ENCODE data around the gene LACTB.
"Not testable (repeated sequence)": the region's sequence is repeated elsewhere in the genome, so short reads cannot be mapped to it uniquely, and the experiment has no call there.

The LACTB gene

DNA sequence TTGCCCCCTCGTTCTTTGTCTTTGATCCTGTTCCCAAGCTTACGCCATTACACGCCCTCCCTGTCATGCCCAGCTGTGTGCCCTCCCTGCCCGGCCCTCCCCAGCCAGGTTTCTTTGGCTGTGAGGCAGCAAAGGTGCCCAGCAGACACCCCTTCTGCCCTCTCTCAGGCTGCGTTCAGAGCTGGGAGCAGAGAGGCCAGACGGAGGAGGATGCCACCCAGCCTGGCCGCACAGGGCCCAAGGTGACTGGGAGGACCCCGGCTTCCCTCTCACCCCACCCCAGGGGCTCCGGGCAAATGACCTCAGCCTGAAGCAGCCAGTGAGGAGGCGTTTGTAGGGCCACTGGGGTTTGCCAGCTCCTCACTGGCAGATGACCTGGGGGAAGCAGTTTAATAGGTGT is 30.8 kb upstream of the LACTB start:
- TF ChIP-seq, protein P1, sequence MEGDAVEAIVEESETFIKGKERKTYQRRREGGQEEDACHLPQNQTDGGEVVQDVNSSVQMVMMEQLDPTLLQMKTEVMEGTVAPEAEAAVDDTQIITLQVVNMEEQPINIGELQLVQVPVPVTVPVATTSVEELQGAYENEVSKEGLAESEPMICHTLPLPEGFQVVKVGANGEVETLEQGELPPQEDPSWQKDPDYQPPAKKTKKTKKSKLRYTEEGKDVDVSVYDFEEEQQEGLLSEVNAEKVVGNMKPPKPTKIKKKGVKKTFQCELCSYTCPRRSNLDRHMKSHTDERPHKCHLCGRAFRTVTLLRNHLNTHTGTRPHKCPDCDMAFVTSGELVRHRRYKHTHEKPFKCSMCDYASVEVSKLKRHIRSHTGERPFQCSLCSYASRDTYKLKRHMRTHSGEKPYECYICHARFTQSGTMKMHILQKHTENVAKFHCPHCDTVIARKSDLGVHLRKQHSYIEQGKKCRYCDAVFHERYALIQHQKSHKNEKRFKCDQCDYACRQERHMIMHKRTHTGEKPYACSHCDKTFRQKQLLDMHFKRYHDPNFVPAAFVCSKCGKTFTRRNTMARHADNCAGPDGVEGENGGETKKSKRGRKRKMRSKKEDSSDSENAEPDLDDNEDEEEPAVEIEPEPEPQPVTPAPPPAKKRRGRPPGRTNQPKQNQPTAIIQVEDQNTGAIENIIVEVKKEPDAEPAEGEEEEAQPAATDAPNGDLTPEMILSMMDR (IDR thresholded peaks at IDR 0.05; ENCODE audit: low read depth, low read length), result no peak

DNA sequence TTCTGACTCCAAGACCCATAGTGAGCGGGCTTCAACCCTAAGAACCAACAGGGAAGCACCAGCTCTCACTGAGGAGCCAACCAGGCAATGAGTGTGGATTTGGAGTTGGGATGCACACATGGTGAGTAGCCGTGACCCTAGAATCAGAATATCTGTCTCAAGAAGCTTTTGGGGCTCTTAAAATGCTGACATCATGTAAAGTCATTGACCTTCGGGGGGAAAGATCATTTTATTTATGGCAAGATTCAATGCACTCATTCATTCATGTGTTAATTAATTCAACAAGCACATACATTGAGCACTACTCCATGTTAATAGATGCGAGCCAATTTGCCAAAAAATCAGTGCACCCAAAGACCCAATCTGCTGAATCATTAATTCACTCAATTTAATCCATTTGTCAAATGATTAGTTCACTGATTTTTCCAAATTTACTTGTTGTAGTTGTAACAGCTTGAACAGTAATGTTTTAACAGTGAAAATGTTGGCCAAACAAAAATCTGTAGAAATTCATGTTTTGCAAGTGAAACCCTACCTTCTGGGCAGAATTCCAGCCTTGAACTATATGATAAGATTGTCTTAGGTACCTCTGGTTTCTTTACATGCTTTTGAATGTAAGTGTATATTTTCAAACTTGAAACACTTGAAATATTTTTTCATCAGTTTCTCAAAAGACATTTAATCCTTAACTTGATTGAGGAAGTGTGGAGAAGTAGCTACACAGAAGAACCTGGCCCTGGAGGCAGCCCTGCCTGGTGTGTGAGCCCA is 29.8 kb upstream of the LACTB start:
- no peak for DNase-seq (ENCODE audit: extremely low read depth, low read depth)
- TF ChIP-seq, protein P1 (IDR thresholded peaks at IDR 0.05; ENCODE audit: low read depth, low read length), result no peak

More for the DNA sequence above, 30.8 kb upstream of the LACTB start:
- no peak for DNase-seq (ENCODE audit: extremely low read depth, low read depth)

DNA sequence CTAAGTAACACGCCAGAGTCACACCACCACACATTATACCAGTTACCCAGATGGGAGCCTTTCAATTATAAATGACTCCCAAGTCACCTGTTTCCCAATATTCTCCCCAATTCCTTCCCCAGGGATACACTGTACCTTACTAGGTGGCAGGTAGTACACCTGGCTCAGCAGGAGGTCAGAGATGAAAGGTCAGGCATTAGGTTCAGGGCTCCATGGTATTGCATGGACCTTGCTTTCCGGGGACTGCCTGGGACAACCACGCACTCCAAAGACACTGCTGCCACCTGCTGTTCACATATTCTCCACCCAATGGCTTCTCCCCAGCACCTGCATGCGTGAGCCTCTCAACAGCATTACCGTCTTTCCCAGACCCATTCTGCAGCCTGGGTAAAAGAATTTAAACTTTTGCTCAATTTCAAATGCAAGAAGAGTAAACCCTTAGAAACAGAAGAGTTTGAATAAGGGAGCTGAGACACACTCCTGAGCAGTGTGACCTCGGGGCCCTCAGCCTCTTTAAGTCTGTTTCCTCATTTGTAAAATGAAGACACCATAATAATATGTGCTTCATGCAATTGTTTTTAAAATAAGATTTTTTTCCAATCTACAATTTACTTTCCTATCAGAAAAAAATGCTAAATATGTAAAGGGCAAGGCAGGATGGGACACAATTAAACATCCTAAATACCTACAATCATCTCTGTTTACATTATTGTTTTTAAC is 28.0 kb upstream of the LACTB start:
- TF ChIP-seq, protein P1 (IDR thresholded peaks at IDR 0.05; ENCODE audit: low read depth, low read length), result peak; percentile 88

DNA sequence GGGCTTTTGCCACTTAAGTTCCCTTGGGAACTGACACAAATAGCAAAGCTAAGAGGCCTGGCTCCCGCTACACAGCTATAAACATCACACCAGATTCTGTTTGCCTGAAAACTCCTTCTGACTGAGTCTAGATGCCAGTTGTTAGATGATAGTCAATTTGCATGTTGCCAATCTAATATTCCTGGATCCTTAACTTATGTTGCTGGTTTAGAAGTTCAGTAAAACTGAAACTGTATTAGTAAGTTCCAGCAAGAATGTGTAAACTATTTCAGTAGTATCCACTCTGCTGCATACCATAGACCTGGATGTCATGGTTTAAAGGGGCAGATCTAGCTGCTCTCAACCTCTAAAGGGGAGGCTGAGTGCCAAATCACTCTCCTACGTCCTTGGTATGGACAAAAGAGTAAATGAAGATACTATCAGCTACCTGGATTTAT is 27.1 kb upstream of the LACTB start:
- DNase-seq (ENCODE audit: extremely low read depth, low read depth), result peak; percentile 25
- TF ChIP-seq, protein P1 (IDR thresholded peaks at IDR 0.05; ENCODE audit: low read depth, low read length), result no peak

More for the DNA sequence above, 28.0 kb upstream of the LACTB start:
- peak; percentile 44 for DNase-seq (ENCODE audit: extremely low read depth, low read depth)

DNA sequence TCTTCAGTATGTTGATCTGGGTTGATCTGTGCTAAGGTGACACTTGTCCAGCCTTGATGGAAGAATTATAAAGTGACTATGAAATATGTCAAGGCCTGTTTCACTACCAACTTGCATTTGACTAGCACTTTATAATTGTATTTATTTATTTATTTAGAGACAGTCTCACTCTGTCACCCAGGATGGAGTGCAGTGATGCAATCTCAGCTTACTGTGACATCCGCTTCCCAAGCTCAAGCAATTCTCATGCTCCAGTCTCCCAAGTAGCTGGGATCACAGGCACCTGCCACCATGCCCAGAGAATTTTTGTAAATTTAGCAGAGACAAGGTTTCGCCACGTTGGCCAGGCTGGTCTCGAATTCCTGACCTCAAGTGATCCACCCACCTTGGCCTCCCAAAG is 25.5 kb upstream of the LACTB start:
- TF ChIP-seq, protein P1 (IDR thresholded peaks at IDR 0.05; ENCODE audit: low read depth, low read length), result no peak
- no peak for DNase-seq (ENCODE audit: extremely low read depth, low read depth)

DNA sequence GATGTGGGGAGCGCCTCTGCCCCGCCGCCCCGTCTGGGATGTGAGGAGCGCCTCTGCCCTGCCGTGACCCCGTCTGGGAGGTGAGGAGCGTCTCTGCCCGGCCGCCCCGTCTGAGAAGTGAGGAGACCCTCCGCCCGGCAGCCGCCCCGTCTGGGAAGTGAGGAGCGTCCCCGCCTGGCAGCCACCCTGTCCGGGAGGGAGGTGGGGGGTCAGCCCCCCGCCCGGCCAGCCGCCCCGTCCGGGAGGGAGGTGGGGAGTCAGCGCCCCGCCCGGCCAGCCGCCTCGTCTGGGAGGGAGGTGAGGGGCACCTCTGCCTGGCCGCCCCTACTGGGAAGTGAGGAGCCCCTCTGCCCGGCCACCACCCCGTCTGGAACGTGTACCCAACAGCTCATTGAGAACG is 22.8 kb upstream of the LACTB start:
- DNase-seq (ENCODE audit: extremely low read depth, low read depth), result not testable (repeated sequence)

DNA sequence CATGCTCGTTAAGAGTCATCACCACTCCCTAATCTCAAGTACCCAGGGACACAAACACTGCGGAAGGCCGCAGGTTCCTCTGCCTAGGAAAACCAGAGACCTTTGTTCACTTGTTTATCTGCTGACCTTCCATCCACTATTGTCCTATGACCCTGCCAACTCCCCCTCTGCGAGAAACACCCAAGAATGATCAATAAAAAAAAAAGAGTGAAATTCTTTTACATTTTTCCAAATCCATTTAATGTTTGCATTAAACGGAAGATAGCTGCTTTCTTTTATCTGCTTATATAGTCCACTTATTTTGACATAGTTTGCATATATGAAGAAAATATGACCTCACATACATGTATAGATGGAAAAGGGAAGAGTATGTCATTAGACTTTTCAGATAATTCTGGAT is 22.1 kb upstream of the LACTB start:
- not testable (repeated sequence) for DNase-seq (ENCODE audit: extremely low read depth, low read depth)

DNA sequence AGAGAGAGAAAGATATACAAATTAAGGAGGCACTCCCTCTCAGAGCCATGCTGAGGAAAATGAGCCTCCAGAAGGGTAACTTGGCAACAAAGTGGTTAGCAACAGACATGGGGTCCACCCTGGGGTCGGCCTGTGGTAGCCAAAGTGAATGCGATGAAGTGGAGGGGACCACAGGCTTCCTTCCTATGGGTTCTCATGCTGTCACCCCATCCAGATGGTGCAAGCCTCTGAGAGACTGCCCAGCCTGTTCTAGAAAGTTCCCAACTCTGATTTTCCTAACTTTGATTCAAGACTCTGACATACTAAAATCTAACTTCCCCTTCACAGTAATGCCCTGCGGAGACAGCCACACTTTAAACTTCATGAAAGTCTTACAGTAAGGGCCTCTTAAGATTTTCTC is 18.2 kb upstream of the LACTB start:
- no peak for DNase-seq (ENCODE audit: extremely low read depth, low read depth)
- TF ChIP-seq, protein P1 (IDR thresholded peaks at IDR 0.05; ENCODE audit: low read depth, low read length), result no peak
